ENCODE results near the gene TARS2.

The TARS2 gene

GRCh38 chr1:150552128-150552910, 65.1 kb downstream of the TARS2 start:
- peak overlapping the region; percentile 15 for H3K18ac ChIP-seq (ENCODE audit: low read length)

GRCh38 chr1:150552911-150553289, 65.7 kb downstream of the TARS2 start:
- peaks cover 0 to 18% (median 0%) of the 10 kb centered on the region in 3 experiments for H3K27me3 ChIP-seq (ENCODE audit: control insufficient read depth in 3 of 3, insufficient read depth in 3 of 3, low read depth in 1 of 3, low read length in 3 of 3)
- no peak overlapping the region for H3K14ac ChIP-seq (ENCODE audit: low read length)
- no peak for DNase-seq (ENCODE audit: low spot score)
- H3K36me3 ChIP-seq (replicated peaks in 1 of 2; ENCODE audit: control insufficient read depth in 2 of 2, insufficient read depth in 2 of 2, low read length in 2 of 2) = peaks cover 3 to 4% of the 10 kb centered on the region in 2 donors
- H4K91ac ChIP-seq (ENCODE audit: low read depth, low read length, poor library complexity) = no peak overlapping the region
- H3K4me3 ChIP-seq (ENCODE audit: low read length in 2 of 2) = no peak overlapping the region
- no peak overlapping the region for H3K4me2 ChIP-seq (ENCODE audit: insufficient read depth, low read length, poor library complexity, severe bottlenecking)
- H2BK12ac ChIP-seq (ENCODE audit: low read length) = no peak overlapping the region
- no peak overlapping the region for H3K27ac ChIP-seq (replicated peaks; ENCODE audit: low read length)
- H2BK5ac ChIP-seq (ENCODE audit: low read length) = no peak overlapping the region
- H2AK5ac ChIP-seq (ENCODE audit: low read depth, low read length) = no peak overlapping the region
- no peak overlapping the region for H2AFZ ChIP-seq (ENCODE audit: low read length)
- H3K9ac ChIP-seq (ENCODE audit: low read depth, low read length, poor library complexity) = no peak overlapping the region
- H3K18ac ChIP-seq (ENCODE audit: low read length) = no peak overlapping the region
- H2BK120ac ChIP-seq (ENCODE audit: low read depth, low read length) = no peak overlapping the region
- peaks cover 12 to 16% of the 10 kb centered on the region in 2 donors for H3K4me1 ChIP-seq (ENCODE audit: control insufficient read depth in 2 of 2, insufficient read depth in 1 of 2, low read depth in 1 of 2, low read length in 2 of 2)
- no peak overlapping the region for H3K4ac ChIP-seq (ENCODE audit: low read length)
- H3K23ac ChIP-seq (ENCODE audit: low read depth, low read length, poor library complexity) = no peak overlapping the region
- no CpG with 5 or more reads among the region's 12 CpGs for WGBS, 2 donors (ENCODE audit: extremely low coverage in 2 of 2, insufficient read length in 2 of 2, insufficient replicate concordance in 1 of 2)
- H4K8ac ChIP-seq (ENCODE audit: low read depth, low read length) = no peak overlapping the region
- H3K79me1 ChIP-seq (ENCODE audit: low read depth, low read length) = peaks cover 5% of the 10 kb centered on the region
- peaks cover 0 to 2% of the 10 kb centered on the region in 2 donors for H3K9me3 ChIP-seq (replicated peaks in 1 of 2; ENCODE audit: control insufficient read depth in 2 of 2, insufficient read depth in 1 of 2, low read depth in 1 of 2, low read length in 2 of 2)
- H2BK15ac ChIP-seq (ENCODE audit: low read length) = no peak overlapping the region

More at GRCh38 chr1:150552128-150552910, 65.1 kb downstream of the TARS2 start:
- no peak overlapping the region for H2BK120ac ChIP-seq (ENCODE audit: low read depth, low read length)
- no peak overlapping the region for H2AK5ac ChIP-seq (ENCODE audit: low read depth, low read length)
- peaks cover 0 to 2% of the 10 kb centered on the region in 2 donors for H3K9me3 ChIP-seq (replicated peaks in 1 of 2; ENCODE audit: control insufficient read depth in 2 of 2, insufficient read depth in 1 of 2, low read depth in 1 of 2, low read length in 2 of 2)
- no peak overlapping the region for H3K9ac ChIP-seq (ENCODE audit: low read depth, low read length, poor library complexity)
- H3K4me1 ChIP-seq (ENCODE audit: control insufficient read depth in 2 of 2, insufficient read depth in 1 of 2, low read depth in 1 of 2, low read length in 2 of 2) = peaks cover 12 to 16% of the 10 kb centered on the region in 2 donors
- H3K27ac ChIP-seq (replicated peaks; ENCODE audit: low read length) = no peak overlapping the region
- peak overlapping the region; percentile 38 for H3K23ac ChIP-seq (ENCODE audit: low read depth, low read length, poor library complexity)
- H3K79me1 ChIP-seq (ENCODE audit: low read depth, low read length) = peaks cover 5% of the 10 kb centered on the region
- H3K36me3 ChIP-seq (replicated peaks in 1 of 2; ENCODE audit: control insufficient read depth in 2 of 2, insufficient read depth in 2 of 2, low read length in 2 of 2) = peaks cover 0 to 4% of the 10 kb centered on the region in 2 donors
- peak overlapping the region; percentile 4 for H3K4ac ChIP-seq (ENCODE audit: low read length)
- H3K4me2 ChIP-seq (ENCODE audit: insufficient read depth, low read length, poor library complexity, severe bottlenecking) = no peak overlapping the region
- no peak overlapping the region for H2BK12ac ChIP-seq (ENCODE audit: low read length)
- H3K27me3 ChIP-seq (ENCODE audit: control insufficient read depth in 3 of 3, insufficient read depth in 3 of 3, low read depth in 1 of 3, low read length in 3 of 3) = peaks cover 0 to 18% (median 0%) of the 10 kb centered on the region in 3 experiments
- no peak overlapping the region for H2BK15ac ChIP-seq (ENCODE audit: low read length)
- DNase-seq (ENCODE audit: low spot score) = no peak
- no peak overlapping the region for H4K8ac ChIP-seq (ENCODE audit: low read depth, low read length)
- peak overlapping the region; percentile 11 for H3K14ac ChIP-seq (ENCODE audit: low read length)
- H4K91ac ChIP-seq (ENCODE audit: low read depth, low read length, poor library complexity) = no peak overlapping the region
- H2AFZ ChIP-seq (ENCODE audit: low read length) = no peak overlapping the region
- peak overlapping the region; percentile 10 for H2BK5ac ChIP-seq (ENCODE audit: low read length)
- no CpG with 5 or more reads among the region's 13 CpGs for WGBS, 2 donors (ENCODE audit: extremely low coverage in 2 of 2, insufficient read length in 2 of 2, insufficient replicate concordance in 1 of 2)
- H3K4me3 ChIP-seq (ENCODE audit: low read length in 2 of 2) = no peak overlapping the region

GRCh38 chr1:150553392-150554085, 66.3 kb downstream of the TARS2 start:
- Histone ChIP-seq H3K18ac (ENCODE audit: low read length) (peak overlapping the region; percentile 55), H2BK12ac (ENCODE audit: low read length) (no peak overlapping the region), H3K27me3 (ENCODE audit: control insufficient read depth in 3 of 3, insufficient read depth in 3 of 3, low read depth in 1 of 3, low read length in 3 of 3) (peaks cover 0 to 15% (median 0%) of the 10 kb centered on the region in 3 experiments), H3K4me2 (ENCODE audit: insufficient read depth, low read length, poor library complexity, severe bottlenecking) (no peak overlapping the region), H3K79me1 (ENCODE audit: low read depth, low read length) (peaks cover 5% of the 10 kb centered on the region), H3K9me3 (replicated peaks in 1 of 2; ENCODE audit: control insufficient read depth in 2 of 2, insufficient read depth in 1 of 2, low read depth in 1 of 2, low read length in 2 of 2) (peaks cover 0 to 2% of the 10 kb centered on the region in 2 donors), H3K27ac (replicated peaks; ENCODE audit: low read length) (no peak overlapping the region), H3K4me3 (ENCODE audit: low read length in 2 of 2) (no peak overlapping the region), H3K36me3 (replicated peaks in 1 of 2; ENCODE audit: control insufficient read depth in 2 of 2, insufficient read depth in 2 of 2, low read length in 2 of 2) (peaks cover 3 to 4% of the 10 kb centered on the region in 2 donors), H3K23ac (ENCODE audit: low read depth, low read length, poor library complexity) (peak overlapping the region; percentile 43), H3K4me1 (ENCODE audit: control insufficient read depth in 2 of 2, insufficient read depth in 1 of 2, low read depth in 1 of 2, low read length in 2 of 2) (peaks cover 12 to 16% of the 10 kb centered on the region in 2 donors), H2BK120ac (ENCODE audit: low read depth, low read length) (no peak overlapping the region), H3K14ac (ENCODE audit: low read length) (no peak overlapping the region), H2BK15ac (ENCODE audit: low read length) (no peak overlapping the region), H4K8ac (ENCODE audit: low read depth, low read length) (no peak overlapping the region), H3K9ac (ENCODE audit: low read depth, low read length, poor library complexity) (no peak overlapping the region), H4K91ac (ENCODE audit: low read depth, low read length, poor library complexity) (no peak overlapping the region), H3K4ac (ENCODE audit: low read length) (no peak overlapping the region), H2AK5ac (ENCODE audit: low read depth, low read length) (peak overlapping the region; percentile 46), H2BK5ac (ENCODE audit: low read length) (no peak overlapping the region), H2AFZ (ENCODE audit: low read length) (no peak overlapping the region)
- no CpG with 5 or more reads among the region's 23 CpGs for WGBS, 2 donors (ENCODE audit: extremely low coverage in 2 of 2, insufficient read length in 2 of 2, insufficient replicate concordance in 1 of 2)
- no peak for DNase-seq (ENCODE audit: low spot score)

- Histone ChIP-seq H3K27ac (replicated peaks; ENCODE audit: low read length) (no peak overlapping the region), H3K4ac (ENCODE audit: low read length) (no peak overlapping the region), H3K9ac (ENCODE audit: low read depth, low read length, poor library complexity) (no peak overlapping the region), H3K36me3 (replicated peaks in 1 of 2; ENCODE audit: control insufficient read depth in 2 of 2, insufficient read depth in 2 of 2, low read length in 2 of 2) (peaks cover 3 to 4% of the 10 kb centered on the region in 2 donors), H2AFZ (ENCODE audit: low read length) (no peak overlapping the region), H3K14ac (ENCODE audit: low read length) (no peak overlapping the region), H3K4me3 (ENCODE audit: low read length in 2 of 2) (no peak overlapping the region), H3K4me2 (ENCODE audit: insufficient read depth, low read length, poor library complexity, severe bottlenecking) (no peak overlapping the region), H2BK5ac (ENCODE audit: low read length) (no peak overlapping the region), H3K23ac (ENCODE audit: low read depth, low read length, poor library complexity) (peak overlapping the region; percentile 77), H2BK15ac (ENCODE audit: low read length) (no peak overlapping the region), H4K91ac (ENCODE audit: low read depth, low read length, poor library complexity) (no peak overlapping the region), H2BK120ac (ENCODE audit: low read depth, low read length) (no peak overlapping the region), H3K18ac (ENCODE audit: low read length) (no peak overlapping the region), H3K9me3 (replicated peaks in 1 of 2; ENCODE audit: control insufficient read depth in 2 of 2, insufficient read depth in 1 of 2, low read depth in 1 of 2, low read length in 2 of 2) (peaks cover 0 to 2% of the 10 kb centered on the region in 2 donors), H2BK12ac (ENCODE audit: low read length) (no peak overlapping the region), H3K27me3 (ENCODE audit: control insufficient read depth in 3 of 3, insufficient read depth in 3 of 3, low read depth in 1 of 3, low read length in 3 of 3) (peaks cover 0 to 10% (median 0%) of the 10 kb centered on the region in 3 experiments), H4K8ac (ENCODE audit: low read depth, low read length) (no peak overlapping the region), H2AK5ac (ENCODE audit: low read depth, low read length) (peak overlapping the region; percentile 56), H3K4me1 (ENCODE audit: control insufficient read depth in 2 of 2, insufficient read depth in 1 of 2, low read depth in 1 of 2, low read length in 2 of 2) (peaks cover 11 to 16% of the 10 kb centered on the region in 2 donors), H3K79me1 (ENCODE audit: low read depth, low read length) (peaks cover 5% of the 10 kb centered on the region)
- no peak for DNase-seq (ENCODE audit: low spot score)
- WGBS, 2 donors (ENCODE audit: extremely low coverage in 2 of 2, insufficient read length in 2 of 2, insufficient replicate concordance in 1 of 2) = no CpG with 5 or more reads among the region's 8 CpGs
These were observed 66.8 kb downstream of the TARS2 start for GRCh38 chr1:150554086-150554452.
